A673 (cell line): ENCODE measurements around the gene GHRH. TPM values are rescaled to one million over a fixed set of nuclear protein-coding genes. Genes with fewer than 3 reads are reported as not detected.

Experiments used
- BruUV-seq: library from RNA; stranded (reverse); fragments of 400-500 nt; replicated peaks from 2 replicates; lab custom pipeline; 2021; lab: Mats Ljungman, UMichigan
- CTCF ChIA-PET: fragments of 300-600 bp; sonication (Branson Sonifier 250); formaldehyde crosslinking; loops from one replicate; lab custom pipeline; 2022; ENCODE audit warnings: antibody characterized with exemption; lab: Charles Lee
- POLR2A ChIA-PET: fragments of 300-600 bp; sonication (Branson Sonifier 250); formaldehyde crosslinking; loops from one replicate; lab custom pipeline; 2022; ENCODE audit warnings: antibody characterized with exemption; ENCODE audit not compliant: low non-redundant PET; lab: Charles Lee
- DNase-seq: peaks from one replicate; pipeline ENCODE4 v3.0.0-alpha.2; 2015; ENCODE audit warnings: low spot score
- H3K27ac ChIP-seq: fragments of 200-600 bp; sonication (generic); 2 replicates; pipeline ENCODE4 v1.5.1; 2016; ENCODE audit warnings: mixed run types, low read depth, mild to moderate bottlenecking, mixed read lengths, antibody characterized with exemption, low read length; ENCODE audit not compliant: poor library complexity, severe bottlenecking
- H3K27me3 ChIP-seq: fragments of 200-600 bp; sonication (generic); replicated peaks from 2 replicates; pipeline ENCODE4 v1.6.1; 2017; ENCODE audit warnings: mixed run types, low read depth, mild to moderate bottlenecking, mixed read lengths, antibody characterized with exemption, low read length; ENCODE audit not compliant: insufficient read depth, poor library complexity
- H3K36me3 ChIP-seq: fragments of 200-600 bp; sonication (generic); 2 replicates; pipeline ENCODE4 v1.6.1; 2016; ENCODE audit warnings: mixed run types, mild to moderate bottlenecking, mixed read lengths, antibody characterized with exemption, low read length; ENCODE audit not compliant: insufficient read depth, poor library complexity, severe bottlenecking
- H3K4me1 ChIP-seq: fragments of 200-600 bp; sonication (generic); 2 replicates; pipeline ENCODE4 v1.6.1; 2017; ENCODE audit warnings: mixed run types, mild to moderate bottlenecking, mixed read lengths, antibody characterized with exemption, low read length; ENCODE audit not compliant: insufficient read depth, poor library complexity, severe bottlenecking
- H3K4me3 ChIP-seq: fragments of 200-600 bp; sonication (generic); 2 replicates; pipeline ENCODE4 v1.5.1; 2016; ENCODE audit warnings: low read depth, mixed run types, mild to moderate bottlenecking, mixed read lengths, low read length; ENCODE audit not compliant: poor library complexity, severe bottlenecking
- H3K9me3 ChIP-seq: fragments of 200-600 bp; sonication (generic); 2 replicates; pipeline ENCODE4 v1.6.1; 2016; ENCODE audit warnings: mixed run types, low read depth, mild to moderate bottlenecking, mixed read lengths, antibody characterized with exemption, low read length; ENCODE audit not compliant: poor library complexity, severe bottlenecking
- CTCF ChIP-seq: fragments of 300-800, 200-600 bp; sonication (generic); conservative IDR thresholded peaks from 2 replicates; pipeline ENCODE4 v1.5.1; 2017; ENCODE audit warnings: low read depth, mild to moderate bottlenecking, antibody characterized with exemption, low read length, moderate library complexity, mixed read lengths
- EZH2 ChIP-seq: fragments of 200-600 bp; sonication (generic); IDR thresholded peaks from 2 replicates; pipeline ENCODE4 v1.6.1; 2017; ENCODE audit warnings: borderline replicate concordance, low read depth, mild to moderate bottlenecking, mixed read lengths, antibody characterized with exemption, low read length; ENCODE audit not compliant: poor library complexity, severe bottlenecking
- intact Hi-C: fragments of 100-400 bp; cut with micrococcal nuclease; formaldehyde crosslinking; loops from one replicate; pipeline ENCODE4 v1.10.0; 2022; ENCODE audit not compliant: unreplicated experiment
- total RNA-seq: library from RNA; stranded (reverse); gene quantifications from 2 replicates; pipeline ENCODE4 v1.2.3, GENCODE V29; 2021

GHRH gene
- total RNA-seq, 1 experiment from 2014 or later = not detected

DNA sequence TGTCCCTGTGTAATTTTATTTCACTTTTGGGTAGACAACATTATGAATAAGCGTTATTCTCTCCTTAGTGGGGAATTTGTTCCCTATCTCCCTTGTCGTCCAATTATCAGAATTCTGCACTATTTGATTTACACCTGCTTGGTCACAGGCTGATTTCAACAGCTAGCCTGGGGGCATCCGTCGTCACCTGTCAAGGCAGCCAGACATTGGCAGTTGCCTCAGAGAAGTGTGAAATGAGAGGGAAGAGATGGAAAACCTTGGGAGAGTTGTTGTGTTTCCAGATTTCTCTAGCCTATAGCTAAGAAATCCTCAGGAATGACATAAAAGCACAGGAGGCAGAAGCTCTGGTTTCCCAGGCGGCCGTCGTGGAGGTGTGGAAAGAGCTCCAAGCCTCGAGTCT lies 891 bp upstream of the GHRH start:
- POLR2A ChIA-PET = no interaction called here
- no peak overlapping the region for H3K27ac ChIP-seq
- no peaks in the 10 kb centered on the region for H3K4me1 ChIP-seq
- H3K27me3 ChIP-seq = peaks cover 14% of the 10 kb centered on the region
- no peak overlapping the region for H3K4me3 ChIP-seq
- intact Hi-C loops = no loop called here
- TF ChIP-seq EZH2 = no peak
- no peak for TF ChIP-seq CTCF
- no peak for DNase-seq
- BruUV-seq = no TSS peak
- H3K36me3 ChIP-seq = no peaks in the 10 kb centered on the region
- no peaks in the 10 kb centered on the region for H3K9me3 ChIP-seq
- CTCF ChIA-PET = no interaction called here

- no peak for DNase-seq
- H3K27me3 ChIP-seq = peaks cover 14% of the 10 kb centered on the region
- no TSS peak for BruUV-seq
- no peaks in the 10 kb centered on the region for H3K4me1 ChIP-seq
- no peak overlapping the region for H3K4me3 ChIP-seq
- ChIA-PET POLR2A (no interaction called here), CTCF (no interaction called here)
- no peaks in the 10 kb centered on the region for H3K36me3 ChIP-seq
- intact Hi-C loops = no loop called here
- TF ChIP-seq CTCF (no peak), EZH2 (no peak)
- H3K9me3 ChIP-seq = no peaks in the 10 kb centered on the region
- no peak overlapping the region for H3K27ac ChIP-seq
Observed at GRCh38 chr20:37260923-37261322, 691 bp downstream of the GHRH start.

GRCh38 chr20:37259865-37260264 lies 1.7 kb downstream of the GHRH start:
- no peaks in the 10 kb centered on the region for H3K36me3 ChIP-seq
- no peak overlapping the region for H3K27ac ChIP-seq
- DNase-seq = no peak
- peaks cover 14% of the 10 kb centered on the region for H3K27me3 ChIP-seq
- ChIA-PET POLR2A (no interaction called here), CTCF (interaction anchor here (0.7 kb wide), 1 partner anchor 268 kb away, joined by 3 read pairs; no protein-coding TSS in a partner anchor)
- no peaks in the 10 kb centered on the region for H3K9me3 ChIP-seq
- H3K4me1 ChIP-seq = no peaks in the 10 kb centered on the region
- H3K4me3 ChIP-seq = no peak overlapping the region
- TF ChIP-seq EZH2 (no peak), CTCF (no peak)
- intact Hi-C loops = no loop called here
- BruUV-seq = no TSS peak
